Mesenchymal stem cell (in vitro differentiated cells and primary cell): ENCODE data around the gene ZNF181.

ENCODE experiments used
- DNase-seq: peaks from one replicate; pipeline ENCODE4 v3.0.0-alpha.2; 2013
- H2AFZ ChIP-seq: one replicate; pipeline ENCODE4 v1.6.1; 2013; ENCODE audit warnings: low read depth, mild to moderate bottlenecking, control low read depth, inconsistent platforms, low read length, moderate library complexity
- H2AK5ac ChIP-seq: 2 replicates; pipeline ENCODE4 v1.6.1; 2013; ENCODE audit warnings: low read length, moderate library complexity, mild to moderate bottlenecking, inconsistent platforms; ENCODE audit not compliant: severe bottlenecking
- H2BK120ac ChIP-seq: one replicate; pipeline ENCODE4 v1.6.1; 2013; ENCODE audit warnings: low read depth, mild to moderate bottlenecking, inconsistent platforms, low read length, moderate library complexity
- H2BK12ac ChIP-seq, 2 experiments: one replicate each; pipeline ENCODE4 v1.6.1; 2013; ENCODE audit warnings: inconsistent platforms in 2 of 2, low read length in 2 of 2, mild to moderate bottlenecking in 2 of 2, moderate library complexity in 2 of 2, control low read depth in 1 of 2
- H2BK15ac ChIP-seq: one replicate; pipeline ENCODE4 v1.6.1; 2013; ENCODE audit warnings: mild to moderate bottlenecking, low read depth, inconsistent platforms; ENCODE audit not compliant: poor library complexity, severe bottlenecking
- H2BK5ac ChIP-seq: 2 replicates; pipeline ENCODE4 v1.6.1; 2013; ENCODE audit warnings: low read depth, mild to moderate bottlenecking, low read length, control low read depth, inconsistent platforms; ENCODE audit not compliant: poor library complexity, severe bottlenecking
- H3K14ac ChIP-seq, 2 experiments: one replicate each; pipeline ENCODE4 v1.6.1; 2013; ENCODE audit warnings: inconsistent platforms in 2 of 2, low read length in 2 of 2, control low read depth in 1 of 2, mild to moderate bottlenecking in 1 of 2, moderate library complexity in 1 of 2
- H3K18ac ChIP-seq, 2 experiments: one replicate each; pipeline ENCODE4 v1.6.1; 2013; ENCODE audit warnings: inconsistent platforms in 2 of 2, low read length in 2 of 2, control low read depth in 1 of 2, low read depth in 1 of 2, mild to moderate bottlenecking in 1 of 2
- H3K23ac ChIP-seq, 2 experiments: one replicate each; pipeline ENCODE4 v1.6.1; 2013; ENCODE audit warnings: inconsistent platforms in 2 of 2, low read length in 2 of 2, mild to moderate bottlenecking in 2 of 2, moderate library complexity in 2 of 2, control low read depth in 1 of 2
- H3K27ac ChIP-seq: 2 replicates; pipeline ENCODE4 v1.5.1; 2013; ENCODE audit warnings: mild to moderate bottlenecking, moderate library complexity, low read length, control low read depth, inconsistent platforms; ENCODE audit not compliant: poor library complexity, severe bottlenecking
- H3K27me3 ChIP-seq, 2 experiments: 2 replicates each; pipeline versions ENCODE4 v1.6.1 to v1.7.0; 2013; ENCODE audit warnings: low read length in 2 of 2, mild to moderate bottlenecking in 2 of 2, moderate library complexity in 2 of 2, control low read depth in 1 of 2, inconsistent platforms in 1 of 2; ENCODE audit not compliant: control insufficient read depth in 1 of 2, insufficient read depth in 1 of 2
- H3K36me3 ChIP-seq, 2 experiments: 2 replicates each; pipeline versions ENCODE4 v1.6.1 to v1.7.0; 2013; ENCODE audit warnings: low read length in 2 of 2, control low read depth in 1 of 2, inconsistent platforms in 1 of 2, low read depth in 1 of 2, mild to moderate bottlenecking in 1 of 2; ENCODE audit not compliant: insufficient read depth in 2 of 2, control insufficient read depth in 1 of 2
- H3K4ac ChIP-seq, 2 experiments: one replicate each; pipeline ENCODE4 v1.6.1; 2013; ENCODE audit warnings: inconsistent platforms in 2 of 2, low read length in 2 of 2, mild to moderate bottlenecking in 2 of 2, moderate library complexity in 2 of 2, control low read depth in 1 of 2, low read depth in 1 of 2
- H3K4me1 ChIP-seq: 2 replicates; pipeline ENCODE4 v1.6.1; 2013; ENCODE audit warnings: low read depth, low read length, control low read depth; ENCODE audit not compliant: control insufficient read depth, insufficient read depth
- H3K4me2 ChIP-seq: 2 replicates; pipeline ENCODE4 v1.6.1; 2013; ENCODE audit warnings: low read length, mild to moderate bottlenecking, inconsistent platforms; ENCODE audit not compliant: poor library complexity, severe bottlenecking
- H3K4me3 ChIP-seq, 2 experiments: 2 replicates each; pipeline versions ENCODE4 v1.5.1 to v1.7.0; 2013; ENCODE audit warnings: low read length in 2 of 2, mild to moderate bottlenecking in 2 of 2, control low read depth in 1 of 2, low read depth in 1 of 2; ENCODE audit not compliant: insufficient read depth in 1 of 2
- H3K79me1 ChIP-seq: replicated peaks from 2 replicates; pipeline ENCODE4 v1.6.1; 2013; ENCODE audit warnings: mild to moderate bottlenecking, control low read depth, low read length, inconsistent platforms; ENCODE audit not compliant: poor library complexity, severe bottlenecking
- H3K9ac ChIP-seq: 2 replicates; pipeline ENCODE4 v1.7.0; 2013; ENCODE audit warnings: mild to moderate bottlenecking, low read length, moderate library complexity
- H3K9me3 ChIP-seq: 2 replicates; pipeline ENCODE4 v1.7.0; 2013; ENCODE audit warnings: mild to moderate bottlenecking, low read length; ENCODE audit not compliant: control insufficient read depth
- H4K8ac ChIP-seq: one replicate; pipeline ENCODE4 v1.6.1; 2013; ENCODE audit warnings: inconsistent platforms, mild to moderate bottlenecking, low read length, moderate library complexity
- H4K91ac ChIP-seq: one replicate; pipeline ENCODE4 v1.6.1; 2013; ENCODE audit warnings: mild to moderate bottlenecking, low read length, inconsistent platforms
- WGBS: methylation state at CpG from one replicate; pipeline ENCODE4 v1.1.7; 2013; ENCODE audit warnings: mixed read lengths; 5-methylcytosine and 5-hydroxymethylcytosine counted together

The ZNF181 gene

GRCh38 chr19:34732612-34733211, 1.3 kb upstream of the ZNF181 start:
- peaks cover 13 to 26% of the 10 kb centered on the region in 2 experiments for H3K36me3 ChIP-seq
- WGBS: 66% methylated on average over 14 of the region's 15 CpGs
- peak overlapping the region; percentile 15 to 45 for H3K4ac ChIP-seq
- no peak overlapping the region for H2BK120ac ChIP-seq
- no peak overlapping the region for H2BK5ac ChIP-seq
- H3K9me3 ChIP-seq: peaks cover 24% of the 10 kb centered on the region
- no peak for DNase-seq
- H3K27ac ChIP-seq: no peak overlapping the region
- H2BK12ac ChIP-seq: no peak overlapping the region
- peak overlapping the region in 1 of 2 experiments; percentile 25 for H3K18ac ChIP-seq
- H4K91ac ChIP-seq: peak overlapping the region; percentile 69
- H4K8ac ChIP-seq: peak overlapping the region; percentile 42
- peaks cover 10% of the 10 kb centered on the region for H3K4me1 ChIP-seq
- H3K14ac ChIP-seq: no peak overlapping the region
- H2AFZ ChIP-seq: no peak overlapping the region
- no peak overlapping the region for H2AK5ac ChIP-seq
- H3K4me3 ChIP-seq: peak overlapping the region in 1 of 2 experiments; percentile 89
- H3K79me1 ChIP-seq: peaks cover 20% of the 10 kb centered on the region
- H3K9ac ChIP-seq: peak overlapping the region; percentile 95
- no peak overlapping the region for H2BK15ac ChIP-seq
- no peak overlapping the region for H3K23ac ChIP-seq
- no peaks in the 10 kb centered on the region for H3K27me3 ChIP-seq
- H3K4me2 ChIP-seq: peak overlapping the region; percentile 68

GRCh38 chr19:34733266-34733745, 737 bp upstream of the ZNF181 start:
- WGBS: 9% methylated on average over 12 of the region's 13 CpGs
- no peak for DNase-seq

GRCh38 chr19:34734537-34735103, 577 bp downstream of the ZNF181 start:
- Histone ChIP-seq H4K91ac (no peak overlapping the region), H3K18ac (peak overlapping the region; percentile 58 to 96), H3K27me3 (no peaks in the 10 kb centered on the region), H3K4me2 (peak overlapping the region; percentile 70), H3K4me3 (peak overlapping the region; percentile 85 to 89), H3K4ac (peak overlapping the region in 1 of 2 experiments; percentile 81), H2BK120ac (no peak overlapping the region), H3K9me3 (peaks cover 43% of the 10 kb centered on the region), H3K79me1 (peaks cover 23% of the 10 kb centered on the region), H2AFZ (peak overlapping the region; percentile 84), H3K14ac (no peak overlapping the region), H3K23ac (no peak overlapping the region), H3K27ac (no peak overlapping the region), H2BK15ac (no peak overlapping the region), H3K36me3 (peaks cover 25 to 45% of the 10 kb centered on the region in 2 experiments), H2BK12ac (no peak overlapping the region), H3K9ac (peak overlapping the region; percentile 95), H4K8ac (peak overlapping the region; percentile 94), H2BK5ac (peak overlapping the region; percentile 84), H3K4me1 (peaks cover 10% of the 10 kb centered on the region), H2AK5ac (no peak overlapping the region)
- 22% methylated on average over 16 of the region's 16 CpGs for WGBS
- DNase-seq: peak; percentile 95

More at GRCh38 chr19:34733266-34733745, 737 bp upstream of the ZNF181 start:
- Histone ChIP-seq H3K9ac (peak overlapping the region; percentile 95), H3K4me3 (peak overlapping the region; percentile 85 to 89), H3K14ac (no peak overlapping the region), H4K8ac (peak overlapping the region; percentile 91), H3K79me1 (peaks cover 23% of the 10 kb centered on the region), H3K9me3 (peaks cover 30% of the 10 kb centered on the region), H3K4me2 (peak overlapping the region; percentile 68), H2AK5ac (no peak overlapping the region), H3K27ac (peak overlapping the region; percentile 88), H2AFZ (peak overlapping the region; percentile 87), H2BK12ac (no peak overlapping the region), H3K27me3 (no peaks in the 10 kb centered on the region), H3K4ac (peak overlapping the region in 1 of 2 experiments; percentile 5), H4K91ac (no peak overlapping the region), H2BK15ac (no peak overlapping the region), H3K4me1 (peaks cover 10% of the 10 kb centered on the region), H3K23ac (no peak overlapping the region), H2BK5ac (no peak overlapping the region), H3K18ac (peak overlapping the region; percentile 15 to 40), H2BK120ac (peak overlapping the region; percentile 21), H3K36me3 (peaks cover 18 to 32% of the 10 kb centered on the region in 2 experiments)

DNA sequence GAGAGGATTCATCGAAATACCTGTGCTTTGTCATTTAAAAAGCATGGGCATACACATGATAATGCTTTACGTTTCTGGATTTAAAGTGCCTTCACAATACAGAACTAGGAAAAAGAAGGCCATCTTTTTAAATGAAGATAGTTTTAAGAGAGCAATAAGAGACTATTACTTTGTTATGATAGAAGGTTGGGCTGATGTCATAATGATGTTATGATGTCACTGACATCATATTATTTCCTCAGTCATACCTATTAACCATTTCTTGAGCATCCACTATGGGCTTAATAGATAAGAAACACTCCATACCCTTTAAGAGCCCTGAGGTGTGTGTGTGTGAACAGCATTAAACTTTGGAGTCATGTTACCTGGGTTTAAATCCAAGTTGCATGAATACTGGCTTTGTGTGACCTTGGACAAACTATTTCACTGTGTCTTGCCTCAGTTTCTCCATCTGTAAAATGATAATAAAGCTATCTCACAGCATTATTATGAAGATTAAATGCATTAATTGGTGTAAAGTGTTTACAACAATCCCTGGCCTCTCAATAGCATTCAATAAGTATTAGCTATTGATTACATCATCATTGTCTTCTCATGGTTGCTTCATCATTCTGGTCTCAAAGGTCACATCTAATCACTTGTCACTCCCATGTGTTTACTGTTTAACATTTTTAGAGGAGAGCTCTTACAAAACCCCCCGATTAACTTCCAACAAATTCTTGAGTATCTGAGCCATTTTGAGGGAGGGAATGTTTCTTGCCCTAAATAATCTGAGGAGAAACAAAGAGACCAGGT, 11.1 kb downstream of the ZNF181 start:
- Histone ChIP-seq H3K14ac (no peak overlapping the region), H3K4me3 (no peak overlapping the region), H3K23ac (no peak overlapping the region), H2BK5ac (no peak overlapping the region), H3K4me1 (no peaks in the 10 kb centered on the region), H2AK5ac (no peak overlapping the region), H2BK12ac (no peak overlapping the region), H3K9me3 (peaks cover 98% of the 10 kb centered on the region), H2AFZ (no peak overlapping the region), H3K4ac (no peak overlapping the region), H4K91ac (no peak overlapping the region), H4K8ac (no peak overlapping the region), H2BK15ac (no peak overlapping the region), H3K36me3 (peaks cover 0 to 67% of the 10 kb centered on the region in 2 experiments), H3K27me3 (no peaks in the 10 kb centered on the region), H3K9ac (no peak overlapping the region), H3K18ac (no peak overlapping the region), H3K27ac (no peak overlapping the region), H3K79me1 (no peaks in the 10 kb centered on the region), H3K4me2 (no peak overlapping the region), H2BK120ac (no peak overlapping the region)
- no peak for DNase-seq
- 87% methylated on average over 2 of the region's 3 CpGs for WGBS
